A549 (cell line): Measurements from ENCODE around the gene PRPF40A. TPM values are rescaled to one million over a fixed set of nuclear protein-coding genes. Genes with fewer than 3 reads are reported as not detected.

Experiments
- ATAC-seq, 2 experiments: fragments of 200-7000 bp in 1 of 2; fragments of >200 bp in 1 of 2; cut with Nextera tagmentation in 1 of 2; cut with Tn5 transposase in 1 of 2; 3 replicates each; pipeline versions ENCODE4 v1.8.0 to v1.9.1; 2018 to 2020; ENCODE audit warnings: mild to moderate bottlenecking in 1 of 2, moderate library complexity in 1 of 2
- CTCF ChIA-PET: fragments of 300-600 bp; sonication (Branson Sonifier 250); formaldehyde crosslinking; extraction: SDS; loops from one replicate; lab custom pipeline; 2021; ENCODE audit warnings: antibody characterized with exemption, inconsistent platforms; lab: Yijun Ruan, JAX
- POLR2A ChIA-PET: fragments of 350-600 bp; formaldehyde crosslinking; extraction: SDS; loops from one replicate; lab custom pipeline; 2021; ENCODE audit warnings: antibody characterized with exemption, inconsistent platforms; lab: Yijun Ruan, JAX
- DNase-seq, 2 experiments: peaks; one replicate each; pipeline versions ENCODE4 v3.0.0 to v3.0.0-alpha.2; 2011 to 2016; ENCODE audit warnings: low read depth in 1 of 2, low spot score in 1 of 2
- FAIRE-seq: peaks from 2 replicates; lab custom pipeline; 2011; peaks lifted over from hg19 to GRCh38; lab: Jason Lieb, UNC
- H3K27ac ChIP-seq, 2 experiments: fragments of >200 bp; sonication (Bioruptor Twin); formaldehyde crosslinking; 3 replicates each; pipeline ENCODE4 v1.5.1; 2016 to 2017
- H3K4me1 ChIP-seq: fragments of >200 bp; sonication (Bioruptor Twin); formaldehyde crosslinking; 3 replicates; pipeline ENCODE4 v1.6.1; 2016
- H3K4me2 ChIP-seq: fragments of >200 bp; sonication (Bioruptor Twin); formaldehyde crosslinking; 3 replicates; pipeline ENCODE4 v1.6.1; 2016
- H3K4me3 ChIP-seq: fragments of >200 bp; sonication (Bioruptor Twin); formaldehyde crosslinking; 3 replicates; pipeline ENCODE4 v1.5.1; 2016
- H3K9me3 ChIP-seq: fragments of >200 bp; sonication (Bioruptor Twin); formaldehyde crosslinking; 3 replicates; pipeline ENCODE4 v1.6.1; 2016
- CEBPB ChIP-seq, 2 experiments: fragments of >200 bp in 1 of 2; sonication (Bioruptor Twin) in 1 of 2; formaldehyde crosslinking in 1 of 2; IDR thresholded peaks; 2 replicates each; pipeline ENCODE4 v1.6.1; 2012 to 2016
- CHD2 ChIP-seq: fragments of 150-350 bp; IDR thresholded peaks from 2 replicates; pipeline ENCODE4 v1.6.1; 2014; ENCODE audit warnings: low read length; ENCODE audit not compliant: partially characterized antibody
- EP300 ChIP-seq, 2 experiments: fragments of >200 bp; sonication (Bioruptor Twin); formaldehyde crosslinking; IDR thresholded peaks; 2 replicates in 1 of 2; 3 replicates in 1 of 2; pipeline ENCODE4 v1.6.1; 2016 to 2017
- FOSB ChIP-seq: fragments of 250-450 bp; sonication (Bioruptor Pico); IDR thresholded peaks from 2 replicates; pipeline ENCODE4 v1.5.0; 2020; ENCODE audit warnings: mild to moderate bottlenecking, moderate library complexity
- HDAC2 ChIP-seq: fragments of 200-600 bp; sonication (generic); IDR thresholded peaks from 2 replicates; pipeline ENCODE4 v1.6.1; 2016
- HOXB13 ChIP-seq: fragments of 250-450 bp; sonication (Bioruptor Pico); IDR thresholded peaks from 2 replicates; pipeline ENCODE4 v1.5.0; 2020; ENCODE audit warnings: low read depth, mild to moderate bottlenecking, moderate library complexity
- HOXB5 ChIP-seq: fragments of 250-450 bp; sonication (Bioruptor Pico); IDR thresholded peaks from 2 replicates; pipeline ENCODE4 v1.5.0; 2020; ENCODE audit warnings: mild to moderate bottlenecking, moderate library complexity
- KDM1A ChIP-seq: fragments of 200-600 bp; sonication (generic); IDR thresholded peaks from 2 replicates; pipeline ENCODE4 v1.6.1; 2016; ENCODE audit warnings: low read depth, mild to moderate bottlenecking
- MAFK ChIP-seq: fragments of 450-650 bp; IDR thresholded peaks from 2 replicates; pipeline ENCODE4 v1.6.1; 2014; ENCODE audit not compliant: partially characterized antibody
- MAZ ChIP-seq: fragments of 150-350 bp; IDR thresholded peaks from 2 replicates; pipeline ENCODE4 v1.6.1; 2014; ENCODE audit warnings: antibody characterized with exemption, low read depth, low read length, borderline replicate concordance
- NFE2L2 ChIP-seq: fragments of 150-350 bp; conservative IDR thresholded peaks from 2 replicates; pipeline ENCODE4 v1.6.1; 2014; ENCODE audit warnings: low read length
- NPAS2 ChIP-seq: fragments of 250-450 bp; sonication (Bioruptor Pico); IDR thresholded peaks from 2 replicates; pipeline ENCODE4 v1.8.0; 2022; ENCODE audit warnings: mild to moderate bottlenecking, moderate library complexity, borderline replicate concordance
- POLR2A ChIP-seq: IDR thresholded peaks from 2 replicates; pipeline ENCODE4 v1.6.1; 2012; ENCODE audit warnings: mild to moderate bottlenecking, low read length
- POLR2AphosphoS2 ChIP-seq: conservative IDR thresholded peaks from 2 replicates; pipeline ENCODE4 v1.6.1; 2012; ENCODE audit warnings: low read length, improper control_type of control experiment, inconsistent platforms
- SREBF2 ChIP-seq: fragments of 450-650 bp; IDR thresholded peaks from 2 replicates; pipeline ENCODE4 v1.6.1; 2014; ENCODE audit warnings: mild to moderate bottlenecking, moderate library complexity
- TFCP2L1 ChIP-seq: fragments of 250-450 bp; sonication (Bioruptor Pico); IDR thresholded peaks from 2 replicates; pipeline ENCODE4 v1.5.0; 2021; ENCODE audit warnings: mild to moderate bottlenecking
- ZNF302 ChIP-seq: fragments of 250-450 bp; sonication (Bioruptor Pico); IDR thresholded peaks from 2 replicates; pipeline ENCODE4 v1.9.0; 2021; ENCODE audit warnings: inconsistent platforms, mild to moderate bottlenecking, moderate library complexity
- WGBS: methylation state at CpG from one replicate; pipeline ENCODE4 v1.1.6; 2017; ENCODE audit errors: missing lambda C conversion rate; 5-methylcytosine and 5-hydroxymethylcytosine counted together
- polyA plus RNA-seq, 4 experiments: library from polyadenylated mRNA; depleted of rRNA in 3 of 4; stranded (reverse); fragments of >200 nt; fragmentation: RNase III in 1 of 4; extraction: RNeasy Plus Mini Kit Qiagen cat#74134 plus additional on column Dnase treatment in 1 of 4; gene quantifications; 2 replicates in 3 of 4; 3 replicates in 1 of 4; pipeline ENCODE4 v1.2.3, GENCODE V29; 2011 to 2017
- TF ChIP-seq, protein P1 (sequence below): fragments of 450-650 bp; IDR thresholded peaks from 2 replicates; pipeline ENCODE4 v1.6.1; 2014; ENCODE audit warnings: antibody characterized with exemption
- TF ChIP-seq, protein P2 (sequence below): fragments of >200 bp; sonication (Bioruptor Twin); formaldehyde crosslinking; IDR thresholded peaks from 3 replicates; pipeline ENCODE4 v1.5.1; 2016
- TF ChIP-seq, protein P3 (sequence below): fragments of 200-600 bp; sonication (generic); IDR thresholded peaks from 2 replicates; pipeline ENCODE4 v1.6.1; 2016; ENCODE audit warnings: antibody characterized with exemption, mild to moderate bottlenecking, moderate library complexity
- TF ChIP-seq, protein P4 (sequence below): IDR thresholded peaks from 2 replicates; pipeline ENCODE4 v1.6.1; 2012; ENCODE audit warnings: low read depth, borderline replicate concordance
- TF ChIP-seq, protein P5 (sequence below): fragments of 150-350 bp; IDR thresholded peaks from 2 replicates; pipeline ENCODE4 v1.6.1; 2014; ENCODE audit warnings: low read depth, mild to moderate bottlenecking, low read length
- TF ChIP-seq, protein P6 (sequence below): fragments of 250-450 bp; sonication (Bioruptor Pico); IDR thresholded peaks from 2 replicates; pipeline ENCODE4 v1.5.0; 2021; ENCODE audit warnings: mild to moderate bottlenecking, moderate library complexity, borderline replicate concordance

The PRPF40A gene
- polyA plus RNA-seq, 2 of the 4 experiments (the other 2 are of a cell fraction), result 75.1 to 186 TPM

DNA sequence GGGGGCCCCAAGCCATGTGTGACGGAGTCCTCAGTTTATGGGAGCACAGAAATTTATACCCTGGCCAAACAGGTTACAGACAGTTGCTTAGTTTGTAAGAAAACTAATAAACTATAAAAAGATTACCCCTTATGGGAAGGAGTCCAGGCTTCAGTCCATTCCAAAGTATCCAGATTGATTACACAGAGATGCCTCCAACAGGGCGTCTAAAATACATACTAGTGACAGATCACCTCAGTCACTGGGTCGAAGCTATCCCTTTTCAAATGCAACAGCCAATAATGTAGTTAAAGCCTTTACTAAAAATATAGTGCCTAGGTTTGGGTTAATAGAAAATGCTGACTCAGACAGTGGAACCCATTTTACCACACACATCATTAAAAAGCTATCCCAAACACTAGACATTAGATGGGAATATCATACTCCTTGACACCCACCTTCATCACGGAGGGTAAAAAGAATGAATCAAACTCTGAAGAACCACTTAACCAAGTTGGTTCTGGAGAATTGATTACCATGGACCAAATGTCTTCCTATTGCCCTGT is 10.7 kb downstream of the PRPF40A start:
- peak; percentile 90 for TF ChIP-seq MAFK
- no peak for TF ChIP-seq SREBF2
- TF ChIP-seq, all 56 proteins: peak for 1
- FAIRE-seq (no peak), DNase-seq (no peak), ATAC-seq (no peak)
- ChIA-PET POLR2A (no interaction called here), CTCF (interaction anchor here (1.7 to 2.5 kb wide), 2 partner anchors 10 to 681 kb away, joined by 3 to 14 read pairs; partner anchors contain the start of gene PRPF40A)
- Histone ChIP-seq H3K4me1 (no peaks in the 10 kb centered on the region), H3K27ac (no peak overlapping the region), H3K4me3 (no peak overlapping the region), H3K9me3 (no peaks in the 10 kb centered on the region), H3K4me2 (no peak overlapping the region)
- 93% methylated on average over 4 of the region's 4 CpGs for WGBS

DNA sequence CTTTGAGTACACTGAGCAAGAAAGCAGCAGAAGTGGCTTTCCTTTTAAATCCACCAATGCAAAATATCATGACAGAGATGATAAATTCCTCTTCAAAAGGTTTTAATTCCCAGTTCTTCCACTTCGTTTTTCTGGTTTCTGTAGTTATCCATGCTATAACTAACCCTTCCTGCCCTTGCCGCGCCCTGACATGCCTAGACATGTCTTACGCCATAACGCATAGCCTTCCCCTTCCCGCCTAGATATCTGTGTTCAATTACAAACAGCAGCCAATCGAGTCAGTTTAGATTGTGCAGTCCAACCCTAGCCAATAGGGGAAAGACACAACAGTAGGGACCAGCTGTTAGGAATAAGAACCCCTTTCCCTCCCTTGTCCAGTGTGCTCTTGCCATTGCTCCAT is 16.1 kb downstream of the PRPF40A start:
- POLR2A ChIA-PET, result interaction anchor here (1.5 kb wide), 1 partner anchor 16 kb away, joined by 8 read pairs; the partner anchor contains the start of gene PRPF40A
- Histone ChIP-seq H3K27ac (peak overlapping the region; percentile 23 to 59; a peak in 4 of 6 replicates), H3K4me1 (peaks cover 10% of the 10 kb centered on the region; the same call in 1 of the 3 replicates)
- no peak for DNase-seq
- 98% methylated on average over 7 of the region's 7 CpGs for WGBS
- peak in 1 of 2 experiments; percentile 37; a peak in 3 of 6 replicates for ATAC-seq
- TF ChIP-seq CEBPB (IDR thresholded peaks at IDR 0.05) (no peak), ZNF302 (CRISPR knock-in tag) (no peak), MAZ (no peak), POLR2AphosphoS2 (no peak), NFE2L2 (no peak), MAFK (no peak), HDAC2 (no peak), POLR2A (no peak), EP300 (IDR thresholded peaks at IDR 0.05) (no peak)
- TF ChIP-seq, protein P1, sequence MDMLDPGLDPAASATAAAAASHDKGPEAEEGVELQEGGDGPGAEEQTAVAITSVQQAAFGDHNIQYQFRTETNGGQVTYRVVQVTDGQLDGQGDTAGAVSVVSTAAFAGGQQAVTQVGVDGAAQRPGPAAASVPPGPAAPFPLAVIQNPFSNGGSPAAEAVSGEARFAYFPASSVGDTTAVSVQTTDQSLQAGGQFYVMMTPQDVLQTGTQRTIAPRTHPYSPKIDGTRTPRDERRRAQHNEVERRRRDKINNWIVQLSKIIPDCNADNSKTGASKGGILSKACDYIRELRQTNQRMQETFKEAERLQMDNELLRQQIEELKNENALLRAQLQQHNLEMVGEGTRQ, result no peak
- TF ChIP-seq, all 56 proteins: peak for 0
- CTCF ChIA-PET, result no interaction called here
- Histone ChIP-seq H3K9me3 (no peaks in the 10 kb centered on the region), H3K4me2 (no peak overlapping the region), H3K4me3 (no peak overlapping the region)
- FAIRE-seq, result no peak

DNA sequence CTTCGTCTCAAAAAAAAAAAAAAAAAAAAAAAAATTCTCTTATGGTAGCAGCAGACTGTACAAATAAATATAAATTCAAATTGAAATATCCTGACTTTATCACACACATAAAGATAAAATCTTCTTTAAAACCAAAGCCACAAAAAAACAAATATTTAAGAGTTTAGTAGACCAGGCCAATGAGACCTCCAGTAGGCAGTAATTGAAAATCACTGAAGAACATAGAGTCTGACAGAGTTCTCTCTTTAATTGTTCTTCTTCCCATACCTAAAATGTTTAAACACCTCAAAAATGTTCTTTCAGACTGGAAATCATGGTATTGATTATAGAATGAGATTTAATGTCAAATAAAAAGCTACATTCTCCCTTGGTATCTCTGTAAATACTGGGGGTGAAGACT is 20.8 kb downstream of the PRPF40A start:
- FAIRE-seq (no peak), DNase-seq (no peak), ATAC-seq (no peak)
- H3K9me3 ChIP-seq, result no peaks in the 10 kb centered on the region
- POLR2A ChIA-PET, result interaction anchor here (0.6 kb wide), 1 partner anchor 18 kb away, joined by 3 read pairs; no protein-coding TSS in a partner anchor
- no peak overlapping the region for H3K4me3 ChIP-seq
- H3K4me2 ChIP-seq, result no peak overlapping the region
- WGBS, result 80% methylated on average over 1 of the region's 1 CpG
- CTCF ChIA-PET, result interaction anchor here (1.0 kb wide), 1 partner anchor 20 kb away, joined by 3 read pairs; no protein-coding TSS in a partner anchor
- H3K4me1 ChIP-seq, result peaks cover 22% of the 10 kb centered on the region; the same call in 2 of the 3 replicates
- H3K27ac ChIP-seq, result no peak overlapping the region
- TF ChIP-seq NPAS2 (CRISPR knock-in tag), result no peak
- TF ChIP-seq, protein P2, sequence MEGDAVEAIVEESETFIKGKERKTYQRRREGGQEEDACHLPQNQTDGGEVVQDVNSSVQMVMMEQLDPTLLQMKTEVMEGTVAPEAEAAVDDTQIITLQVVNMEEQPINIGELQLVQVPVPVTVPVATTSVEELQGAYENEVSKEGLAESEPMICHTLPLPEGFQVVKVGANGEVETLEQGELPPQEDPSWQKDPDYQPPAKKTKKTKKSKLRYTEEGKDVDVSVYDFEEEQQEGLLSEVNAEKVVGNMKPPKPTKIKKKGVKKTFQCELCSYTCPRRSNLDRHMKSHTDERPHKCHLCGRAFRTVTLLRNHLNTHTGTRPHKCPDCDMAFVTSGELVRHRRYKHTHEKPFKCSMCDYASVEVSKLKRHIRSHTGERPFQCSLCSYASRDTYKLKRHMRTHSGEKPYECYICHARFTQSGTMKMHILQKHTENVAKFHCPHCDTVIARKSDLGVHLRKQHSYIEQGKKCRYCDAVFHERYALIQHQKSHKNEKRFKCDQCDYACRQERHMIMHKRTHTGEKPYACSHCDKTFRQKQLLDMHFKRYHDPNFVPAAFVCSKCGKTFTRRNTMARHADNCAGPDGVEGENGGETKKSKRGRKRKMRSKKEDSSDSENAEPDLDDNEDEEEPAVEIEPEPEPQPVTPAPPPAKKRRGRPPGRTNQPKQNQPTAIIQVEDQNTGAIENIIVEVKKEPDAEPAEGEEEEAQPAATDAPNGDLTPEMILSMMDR, result no peak
- TF ChIP-seq TFCP2L1 (CRISPR knock-in tag), result no peak
- TF ChIP-seq, protein P3, sequence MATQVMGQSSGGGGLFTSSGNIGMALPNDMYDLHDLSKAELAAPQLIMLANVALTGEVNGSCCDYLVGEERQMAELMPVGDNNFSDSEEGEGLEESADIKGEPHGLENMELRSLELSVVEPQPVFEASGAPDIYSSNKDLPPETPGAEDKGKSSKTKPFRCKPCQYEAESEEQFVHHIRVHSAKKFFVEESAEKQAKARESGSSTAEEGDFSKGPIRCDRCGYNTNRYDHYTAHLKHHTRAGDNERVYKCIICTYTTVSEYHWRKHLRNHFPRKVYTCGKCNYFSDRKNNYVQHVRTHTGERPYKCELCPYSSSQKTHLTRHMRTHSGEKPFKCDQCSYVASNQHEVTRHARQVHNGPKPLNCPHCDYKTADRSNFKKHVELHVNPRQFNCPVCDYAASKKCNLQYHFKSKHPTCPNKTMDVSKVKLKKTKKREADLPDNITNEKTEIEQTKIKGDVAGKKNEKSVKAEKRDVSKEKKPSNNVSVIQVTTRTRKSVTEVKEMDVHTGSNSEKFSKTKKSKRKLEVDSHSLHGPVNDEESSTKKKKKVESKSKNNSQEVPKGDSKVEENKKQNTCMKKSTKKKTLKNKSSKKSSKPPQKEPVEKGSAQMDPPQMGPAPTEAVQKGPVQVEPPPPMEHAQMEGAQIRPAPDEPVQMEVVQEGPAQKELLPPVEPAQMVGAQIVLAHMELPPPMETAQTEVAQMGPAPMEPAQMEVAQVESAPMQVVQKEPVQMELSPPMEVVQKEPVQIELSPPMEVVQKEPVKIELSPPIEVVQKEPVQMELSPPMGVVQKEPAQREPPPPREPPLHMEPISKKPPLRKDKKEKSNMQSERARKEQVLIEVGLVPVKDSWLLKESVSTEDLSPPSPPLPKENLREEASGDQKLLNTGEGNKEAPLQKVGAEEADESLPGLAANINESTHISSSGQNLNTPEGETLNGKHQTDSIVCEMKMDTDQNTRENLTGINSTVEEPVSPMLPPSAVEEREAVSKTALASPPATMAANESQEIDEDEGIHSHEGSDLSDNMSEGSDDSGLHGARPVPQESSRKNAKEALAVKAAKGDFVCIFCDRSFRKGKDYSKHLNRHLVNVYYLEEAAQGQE, result no peak
- no peak for TF ChIP-seq HOXB5
- TF ChIP-seq POLR2AphosphoS2, result no peak
- TF ChIP-seq, protein P4, sequence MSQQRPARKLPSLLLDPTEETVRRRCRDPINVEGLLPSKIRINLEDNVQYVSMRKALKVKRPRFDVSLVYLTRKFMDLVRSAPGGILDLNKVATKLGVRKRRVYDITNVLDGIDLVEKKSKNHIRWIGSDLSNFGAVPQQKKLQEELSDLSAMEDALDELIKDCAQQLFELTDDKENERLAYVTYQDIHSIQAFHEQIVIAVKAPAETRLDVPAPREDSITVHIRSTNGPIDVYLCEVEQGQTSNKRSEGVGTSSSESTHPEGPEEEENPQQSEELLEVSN, result no peak
- TF ChIP-seq FOSB (CRISPR knock-in tag), result no peak
- TF ChIP-seq POLR2A, result no peak
- TF ChIP-seq, protein P5, sequence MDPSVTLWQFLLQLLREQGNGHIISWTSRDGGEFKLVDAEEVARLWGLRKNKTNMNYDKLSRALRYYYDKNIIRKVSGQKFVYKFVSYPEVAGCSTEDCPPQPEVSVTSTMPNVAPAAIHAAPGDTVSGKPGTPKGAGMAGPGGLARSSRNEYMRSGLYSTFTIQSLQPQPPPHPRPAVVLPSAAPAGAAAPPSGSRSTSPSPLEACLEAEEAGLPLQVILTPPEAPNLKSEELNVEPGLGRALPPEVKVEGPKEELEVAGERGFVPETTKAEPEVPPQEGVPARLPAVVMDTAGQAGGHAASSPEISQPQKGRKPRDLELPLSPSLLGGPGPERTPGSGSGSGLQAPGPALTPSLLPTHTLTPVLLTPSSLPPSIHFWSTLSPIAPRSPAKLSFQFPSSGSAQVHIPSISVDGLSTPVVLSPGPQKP, result no peak
- no peak for TF ChIP-seq MAZ
- no peak for TF ChIP-seq KDM1A
- TF ChIP-seq, protein P6, sequence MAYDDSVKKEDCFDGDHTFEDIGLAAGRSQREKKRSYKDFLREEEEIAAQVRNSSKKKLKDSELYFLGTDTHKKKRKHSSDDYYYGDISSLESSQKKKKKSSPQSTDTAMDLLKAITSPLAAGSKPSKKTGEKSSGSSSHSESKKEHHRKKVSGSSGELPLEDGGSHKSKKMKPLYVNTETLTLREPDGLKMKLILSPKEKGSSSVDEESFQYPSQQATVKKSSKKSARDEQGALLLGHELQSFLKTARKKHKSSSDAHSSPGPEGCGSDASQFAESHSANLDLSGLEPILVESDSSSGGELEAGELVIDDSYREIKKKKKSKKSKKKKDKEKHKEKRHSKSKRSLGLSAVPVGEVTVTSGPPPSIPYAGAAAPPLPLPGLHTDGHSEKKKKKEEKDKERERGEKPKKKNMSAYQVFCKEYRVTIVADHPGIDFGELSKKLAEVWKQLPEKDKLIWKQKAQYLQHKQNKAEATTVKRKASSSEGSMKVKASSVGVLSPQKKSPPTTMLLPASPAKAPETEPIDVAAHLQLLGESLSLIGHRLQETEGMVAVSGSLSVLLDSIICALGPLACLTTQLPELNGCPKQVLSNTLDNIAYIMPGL (CRISPR knock-in tag), result no peak
- no peak for TF ChIP-seq MAFK
- TF ChIP-seq HOXB13, result no peak
- TF ChIP-seq CHD2, result no peak
